ENCODE measurements around the gene KLHL11. TPM values are rescaled to one million over a fixed set of nuclear protein-coding genes. Genes with fewer than 3 reads are reported as not detected.

Gene KLHL11, protein sequence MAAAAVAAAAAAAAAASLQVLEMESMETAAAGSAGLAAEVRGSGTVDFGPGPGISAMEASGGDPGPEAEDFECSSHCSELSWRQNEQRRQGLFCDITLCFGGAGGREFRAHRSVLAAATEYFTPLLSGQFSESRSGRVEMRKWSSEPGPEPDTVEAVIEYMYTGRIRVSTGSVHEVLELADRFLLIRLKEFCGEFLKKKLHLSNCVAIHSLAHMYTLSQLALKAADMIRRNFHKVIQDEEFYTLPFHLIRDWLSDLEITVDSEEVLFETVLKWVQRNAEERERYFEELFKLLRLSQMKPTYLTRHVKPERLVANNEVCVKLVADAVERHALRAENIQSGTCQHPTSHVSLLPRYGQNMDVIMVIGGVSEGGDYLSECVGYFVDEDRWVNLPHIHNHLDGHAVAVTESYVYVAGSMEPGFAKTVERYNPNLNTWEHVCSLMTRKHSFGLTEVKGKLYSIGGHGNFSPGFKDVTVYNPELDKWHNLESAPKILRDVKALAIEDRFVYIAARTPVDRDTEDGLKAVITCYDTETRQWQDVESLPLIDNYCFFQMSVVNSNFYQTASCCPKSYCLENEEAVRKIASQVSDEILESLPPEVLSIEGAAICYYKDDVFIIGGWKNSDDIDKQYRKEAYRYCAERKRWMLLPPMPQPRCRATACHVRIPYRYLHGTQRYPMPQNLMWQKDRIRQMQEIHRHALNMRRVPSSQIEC
- 83.0 TPM for total RNA-seq

DNA sequence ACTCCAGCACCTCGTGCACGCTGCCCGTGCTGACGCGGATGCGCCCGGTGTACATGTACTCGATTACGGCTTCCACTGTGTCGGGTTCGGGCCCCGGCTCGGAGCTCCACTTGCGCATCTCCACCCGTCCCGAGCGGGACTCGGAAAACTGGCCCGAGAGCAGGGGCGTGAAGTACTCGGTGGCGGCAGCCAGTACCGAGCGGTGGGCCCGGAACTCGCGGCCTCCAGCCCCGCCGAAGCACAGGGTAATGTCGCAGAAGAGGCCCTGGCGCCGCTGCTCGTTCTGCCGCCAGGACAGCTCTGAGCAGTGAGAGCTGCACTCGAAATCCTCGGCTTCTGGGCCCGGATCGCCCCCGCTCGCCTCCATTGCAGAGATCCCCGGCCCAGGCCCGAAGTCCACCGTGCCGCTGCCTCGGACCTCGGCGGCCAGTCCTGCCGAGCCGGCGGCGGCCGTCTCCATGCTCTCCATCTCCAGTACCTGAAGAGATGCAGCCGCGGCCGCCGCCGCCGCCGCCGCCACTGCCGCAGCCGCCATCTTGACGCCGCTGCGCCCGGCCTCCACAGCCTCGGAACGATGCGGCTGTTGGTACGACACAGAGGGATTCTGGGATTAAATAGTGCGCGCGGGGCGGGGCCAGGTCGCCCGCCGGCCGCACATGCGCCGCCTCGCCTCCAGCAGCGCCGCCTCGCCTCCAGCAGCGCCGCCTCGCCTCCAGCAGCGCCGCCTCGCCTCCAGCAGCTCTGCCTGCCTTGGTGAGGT lies at the start of gene KLHL11:
Gene KLHL11, minus strand, starts transcription at position 588 of the 760 bp plus-strand sequence. Its CDS starts 53 bp downstream, at position 535.

DNA sequence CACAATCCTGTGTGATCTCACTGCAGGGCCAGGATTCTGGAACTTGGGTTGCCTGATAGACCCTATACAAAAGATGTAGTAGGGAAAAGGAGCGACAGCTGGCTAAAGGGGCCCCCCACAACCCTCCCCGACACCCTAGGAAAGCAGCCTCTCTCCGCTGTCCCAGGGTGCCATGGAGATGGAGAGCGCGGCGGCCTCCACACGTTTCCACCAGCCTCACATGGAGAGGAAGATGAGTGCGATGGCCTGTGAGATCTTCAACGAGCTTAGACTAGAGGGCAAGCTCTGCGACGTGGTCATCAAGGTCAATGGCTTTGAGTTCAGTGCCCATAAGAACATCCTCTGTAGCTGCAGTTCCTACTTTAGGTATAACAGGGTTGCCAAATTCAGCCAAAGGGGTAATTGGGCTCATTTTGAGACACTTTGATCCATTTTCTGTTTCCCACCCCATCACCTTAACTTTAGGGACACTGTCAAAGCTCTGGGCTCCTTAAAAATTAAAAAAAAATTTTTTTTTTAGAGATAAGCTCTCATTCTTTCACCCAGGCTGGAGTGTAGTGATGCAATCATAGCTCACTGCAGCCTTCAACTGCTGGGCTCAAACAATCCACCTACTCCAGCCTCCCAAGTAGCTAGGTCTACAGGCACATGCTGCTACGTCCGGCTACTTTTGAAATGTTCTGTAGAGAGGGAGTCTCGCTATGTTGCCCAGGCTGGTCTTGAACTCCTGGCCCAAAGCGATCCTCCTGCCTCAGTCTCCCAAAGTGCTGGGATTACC lies 27.3 kb downstream of the KLHL11 start, which contains the start of gene KLHL10:
Gene KLHL10, plus strand, starts transcription at position 65 of the 778 bp plus-strand sequence. Its CDS starts 108 bp downstream, at position 173.

DNA sequence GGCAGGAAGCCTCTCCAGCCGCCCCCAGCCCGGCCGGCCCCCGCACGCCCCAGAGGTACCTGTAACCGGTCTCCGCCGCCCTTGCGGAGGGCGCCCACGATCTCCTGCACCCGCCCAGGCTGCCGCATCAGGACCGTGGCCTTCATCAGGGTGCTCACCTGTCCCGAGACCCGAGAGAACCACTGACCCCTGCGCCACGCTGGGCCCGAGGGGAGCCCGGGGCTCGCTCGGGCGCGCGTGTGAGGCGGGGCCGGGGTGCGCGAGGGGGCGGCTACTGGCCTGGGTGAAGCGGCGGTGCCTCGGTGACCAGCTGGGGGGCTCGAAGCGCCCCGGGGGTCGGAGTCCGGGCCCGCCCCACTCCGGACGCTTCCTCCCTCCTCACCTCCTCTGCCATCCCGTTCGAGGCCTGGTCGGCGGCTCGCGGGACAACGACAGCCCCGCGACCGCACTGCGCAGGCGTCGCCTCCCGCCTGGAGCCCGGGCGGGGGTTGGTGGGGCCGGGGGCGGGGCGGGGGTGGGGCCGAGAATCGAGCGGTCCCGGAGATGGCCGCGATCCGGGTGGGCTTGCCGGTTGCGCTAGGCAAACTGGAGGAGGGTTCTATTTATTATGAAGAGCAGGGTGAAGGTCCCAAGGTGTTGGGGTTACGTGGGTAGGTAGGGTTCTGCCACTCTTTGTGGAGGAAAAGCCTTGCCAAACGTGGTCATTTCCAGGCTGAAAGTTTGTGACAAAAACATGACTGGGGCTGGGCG lies 29.2 kb downstream of the KLHL11 start, which contains the start of gene NT5C3B:
Gene NT5C3B, minus strand, starts transcription at position 433 of the 750 bp plus-strand sequence. Its CDS starts 39 bp downstream, at position 394.

DNA sequence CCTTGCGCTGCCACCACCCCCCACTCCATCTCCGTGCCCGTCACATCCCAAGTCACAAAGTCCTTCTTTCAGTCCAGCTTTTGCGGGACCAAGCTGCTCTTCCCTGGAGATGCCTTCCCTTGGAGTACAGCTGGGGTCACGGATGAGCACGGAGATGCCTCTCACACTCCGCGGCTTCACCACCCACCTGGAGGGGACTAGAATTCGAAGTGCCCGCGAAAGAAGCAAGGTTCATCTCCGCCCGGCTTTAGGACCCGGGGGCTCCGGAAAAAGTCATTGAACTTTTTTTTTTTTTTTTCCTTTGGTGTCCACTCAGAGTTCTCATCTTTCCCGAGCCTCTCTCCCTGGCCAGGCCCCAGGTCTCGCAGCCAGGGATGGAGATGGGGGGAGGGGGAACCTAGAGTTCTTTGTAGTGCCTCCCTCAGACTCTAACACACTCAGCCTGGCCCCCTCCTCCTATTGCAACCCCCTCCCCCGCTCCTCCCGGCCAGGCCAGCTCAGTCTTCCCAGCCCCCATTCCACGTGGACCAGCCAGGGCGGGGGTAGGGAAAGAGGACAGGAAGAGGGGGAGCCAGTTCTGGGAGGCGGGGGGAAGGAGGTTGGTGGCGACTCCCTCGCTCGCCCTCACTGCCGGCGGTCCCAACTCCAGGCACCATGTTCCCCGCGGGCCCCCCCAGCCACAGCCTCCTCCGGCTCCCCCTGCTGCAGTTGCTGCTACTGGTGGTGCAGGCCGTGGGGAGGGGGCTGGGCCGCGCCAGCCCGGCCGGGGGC lies 52.7 kb downstream of the KLHL11 start, which contains the start of gene FKBP10:
Gene FKBP10, plus strand, starts transcription at position 624 of the 771 bp plus-strand sequence. Its CDS starts 31 bp downstream, at position 655.

DNA sequence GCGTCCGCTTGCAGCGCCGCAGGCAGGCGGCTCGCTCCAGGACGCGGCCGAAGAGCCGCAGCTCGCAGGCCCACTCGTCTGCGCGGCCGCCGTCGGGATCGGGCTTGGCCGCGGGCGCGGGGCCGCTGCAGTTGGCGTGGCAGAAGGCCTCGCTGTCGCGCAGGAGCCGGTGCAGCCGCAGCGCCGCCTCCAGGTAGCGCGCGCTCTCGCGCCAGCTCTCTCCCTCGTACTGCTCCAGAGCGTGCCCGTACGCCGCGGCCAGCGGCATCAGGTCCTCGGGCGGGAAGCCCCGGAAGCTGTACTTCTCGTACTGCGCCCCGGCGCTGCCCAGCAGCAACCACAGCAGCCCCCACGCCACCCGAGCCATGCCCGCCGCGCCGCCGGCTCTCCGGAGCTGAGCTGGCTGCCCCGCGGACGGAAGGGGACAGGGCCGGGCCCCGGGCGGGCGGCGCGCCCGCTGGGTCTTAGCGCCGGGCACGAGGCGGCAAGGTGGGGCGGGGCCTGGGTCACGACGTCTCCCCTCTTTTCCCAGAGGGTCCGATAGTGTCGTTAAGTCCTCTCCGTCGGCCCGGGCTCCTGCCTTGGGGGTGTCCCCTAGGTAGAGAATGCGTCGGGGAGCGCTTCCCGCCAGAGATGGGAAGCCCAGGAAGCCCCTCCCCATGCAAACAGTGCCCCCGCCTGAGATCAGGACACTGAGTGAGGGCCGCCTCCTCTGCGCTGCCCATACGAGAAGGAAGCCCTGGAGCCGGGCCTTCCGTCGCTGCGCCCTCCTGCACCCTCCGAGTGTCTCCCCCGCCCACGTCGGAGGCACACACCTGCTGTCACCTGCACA lies 53.5 kb downstream of the KLHL11 start, which contains the start of gene P3H4:
Gene P3H4, minus strand, starts transcription at position 401 of the 832 bp plus-strand sequence. Its CDS starts 34 bp downstream, at position 367.

Other genes with a start within 250 kb of the KLHL11 start
- gene KRT17, start 240.8 kb downstream of the KLHL11 start, total RNA-seq, result 39.9 TPM
- gene EIF1, start 176.5 kb downstream of the KLHL11 start, total RNA-seq, result 247 TPM
- not detected for gene GAST, start 153.1 kb downstream of the KLHL11 start, total RNA-seq
- 0.38 TPM for gene HAP1, start 130.8 kb downstream of the KLHL11 start, total RNA-seq
- 104 TPM for gene JUP, start 78.7 kb downstream of the KLHL11 start, total RNA-seq
- 34.0 TPM for gene P3H4, start 53.5 kb downstream of the KLHL11 start, total RNA-seq
- gene FKBP10, start 52.4 kb downstream of the KLHL11 start, total RNA-seq, result 167 TPM
- 70.3 TPM for gene NT5C3B, start 29.2 kb downstream of the KLHL11 start, total RNA-seq
- 0.16 TPM for gene KLHL10, start 27.6 kb downstream of the KLHL11 start, total RNA-seq
- 145 TPM for gene ACLY, start 53.5 kb upstream of the KLHL11 start, total RNA-seq
- 2.9 TPM for gene ODAD4, start 65.2 kb upstream of the KLHL11 start, total RNA-seq
- 64.6 TPM for gene CNP, start 101.4 kb upstream of the KLHL11 start, total RNA-seq
- 103 TPM for gene DNAJC7, start 152.0 kb upstream of the KLHL11 start, total RNA-seq
- 45.6 TPM for gene NKIRAS2, start 154.7 kb upstream of the KLHL11 start, total RNA-seq
- gene C17orf113, start 185.2 kb upstream of the KLHL11 start, total RNA-seq, result 7.9 TPM
- 4.0 TPM for gene ZNF385C, start 233.1 kb upstream of the KLHL11 start, total RNA-seq
- 6.3 TPM for gene DHX58, start 247.3 kb upstream of the KLHL11 start, total RNA-seq